HepG2 (cell line): ENCODE data around the gene ZNF248. TPM values are rescaled to one million over a fixed set of nuclear protein-coding genes. Genes with fewer than 3 reads are reported as not detected.

Experiments used
- BCL6 ChIP-seq: IDR thresholded peaks from 2 replicates; pipeline ENCODE4 v1.6.1; 2016; ENCODE audit warnings: missing genetic modification reagents, missing compliant biosample characterization
- CEBPB ChIP-seq: IDR thresholded peaks from 2 replicates; pipeline ENCODE4 v1.6.1; 2011; ENCODE audit warnings: low read depth, low read length, improper control_type of control experiment, borderline replicate concordance
- CEBPG ChIP-seq: IDR thresholded peaks from 2 replicates; pipeline ENCODE4 v1.6.1; 2016
- DNMT1 ChIP-seq: sonication (generic); formaldehyde crosslinking; IDR thresholded peaks from 2 replicates; pipeline ENCODE4 v1.5.1; 2020; ENCODE audit warnings: mild to moderate bottlenecking, missing genetic modification reagents
- ETV5 ChIP-seq: IDR thresholded peaks from 2 replicates; pipeline ENCODE4 v1.6.1; 2018; ENCODE audit warnings: missing biosample characterization, missing genetic modification reagents, inconsistent platforms, borderline replicate concordance
- GATA4 ChIP-seq: sonication (generic); IDR thresholded peaks from 2 replicates; pipeline ENCODE4 v1.6.1; 2016; ENCODE audit warnings: antibody characterized with exemption, low read depth, borderline replicate concordance
- GATAD2A ChIP-seq: IDR thresholded peaks from 2 replicates; pipeline ENCODE4 v1.6.1; 2016
- PATZ1 ChIP-seq: sonication (generic); formaldehyde crosslinking; IDR thresholded peaks from 2 replicates; pipeline ENCODE4 v1.4.0; 2020; ENCODE audit warnings: missing genetic modification reagents
- RCOR2 ChIP-seq: IDR thresholded peaks from 2 replicates; pipeline ENCODE4 v1.6.1; 2016; ENCODE audit warnings: missing biosample characterization, missing genetic modification reagents
- SOX13 ChIP-seq, 3 experiments: fragments of 450-650 bp in 1 of 3; sonication (generic) in 1 of 3; formaldehyde crosslinking in 1 of 3; IDR thresholded peaks in 2 of 3; conservative IDR thresholded peaks in 1 of 3; 2 replicates each; pipeline versions ENCODE4 v1.5.0 to v1.6.1; 2016 to 2020; ENCODE audit warnings: antibody characterized with exemption in 1 of 3, mild to moderate bottlenecking in 1 of 3, missing compliant biosample characterization in 1 of 3, missing genetic modification reagents in 1 of 3, moderate library complexity in 1 of 3
- SOX5 ChIP-seq: IDR thresholded peaks from 2 replicates; pipeline ENCODE4 v1.6.1; 2016; ENCODE audit warnings: borderline replicate concordance
- SOX6 ChIP-seq, 2 experiments: fragments of 450-650 bp in 1 of 2; sonication (generic) in 1 of 2; formaldehyde crosslinking in 1 of 2; IDR thresholded peaks; 2 replicates each; pipeline versions ENCODE4 v1.4.0 to v1.6.1; 2017 to 2020; ENCODE audit warnings: antibody characterized with exemption in 1 of 2, mild to moderate bottlenecking in 1 of 2, missing genetic modification reagents in 1 of 2
- ZBTB26 ChIP-seq: IDR thresholded peaks from 2 replicates; pipeline ENCODE4 v1.6.1; 2016; ENCODE audit warnings: missing compliant biosample characterization, missing genetic modification reagents, borderline replicate concordance
- ZBTB40 ChIP-seq, 2 experiments: fragments of 450-650 bp in 1 of 2; sonication (generic) in 1 of 2; formaldehyde crosslinking in 1 of 2; IDR thresholded peaks; 2 replicates each; pipeline versions ENCODE4 v1.6.1 to v1.8.0; 2016 to 2022; ENCODE audit warnings: antibody characterized with exemption in 1 of 2, mild to moderate bottlenecking in 1 of 2, missing genetic modification reagents in 1 of 2
- ZBTB7B ChIP-seq: sonication (generic); formaldehyde crosslinking; IDR thresholded peaks from 2 replicates; pipeline ENCODE4 v1.4.0; 2020; ENCODE audit warnings: missing genetic modification reagents
- ZNF12 ChIP-seq: sonication (generic); formaldehyde crosslinking; IDR thresholded peaks from 2 replicates; pipeline ENCODE4 v1.5.0; 2020; ENCODE audit warnings: missing genetic modification reagents
- ZNF331 ChIP-seq: sonication (generic); formaldehyde crosslinking; IDR thresholded peaks from 2 replicates; pipeline ENCODE4 v1.4.0; 2020; ENCODE audit warnings: missing genetic modification reagents
- ZNF644 ChIP-seq: IDR thresholded peaks from 2 replicates; pipeline ENCODE4 v1.6.1; 2016; ENCODE audit warnings: low read depth
- polyA plus RNA-seq, 8 experiments: library from polyadenylated mRNA; depleted of rRNA in 3 of 8; stranded (reverse) in 7 of 8; unstranded in 1 of 8; fragments of >200 nt; fragmentation: Illumina TruSeq in 4 of 8; extraction: Trizol in 4 of 8; gene quantifications; 2 replicates each; pipeline versions ENCODE4 v1.2.1 to v1.2.3, GENCODE V29; 2011 to 2016; ENCODE audit warnings: low read depth in 4 of 8, missing spikeins in 1 of 8, mixed read lengths in 1 of 8; ENCODE audit not compliant: insufficient read depth in 1 of 8
- total RNA-seq, 5 experiments: library from RNA; depleted of rRNA; stranded (reverse); fragments of >200 nt; fragmentation: Illumina TruSeq; extraction: Trizol; gene quantifications; 2 replicates each; pipeline ENCODE4 v1.2.3, GENCODE V29; 2016; ENCODE audit warnings: low read depth in 1 of 5

Gene ZNF248
- total and polyA plus RNA-seq, 2 of the 13 experiments (the other 11 are each of a cell fraction or from before 2014, with no cell fraction given) = 12.8 to 13.3 TPM

- TF ChIP-seq RCOR2 (CRISPR knock-in tag) (0 out of 2 replicates have a peak, but pooled peaks have one; percentile 17), ETV5 (CRISPR knock-in tag) (no peak), PATZ1 (CRISPR knock-in tag) (peak; percentile 43; the same call in 1 of the 2 replicates), DNMT1 (CRISPR knock-in tag) (no peak), BCL6 (CRISPR knock-in tag) (peak; percentile 45; the same call in 1 of the 2 replicates), ZNF644 (CRISPR knock-in tag) (peak; percentile 88), CEBPB (peak; percentile 79), CEBPG (CRISPR knock-in tag) (peak; percentile 90), SOX6 (IDR thresholded peaks at IDR 0.05) (no peak), SOX6 (CRISPR knock-in tag; IDR thresholded peaks at IDR 0.05) (peak; percentile 62; the same call in 1 of the 2 replicates), GATA4 (0 out of 2 replicates have a peak, but pooled peaks have one; percentile 24), GATAD2A (peak; percentile 53), ZBTB40 (IDR thresholded peaks at IDR 0.05) (no peak), ZBTB40 (CRISPR knock-in tag; IDR thresholded peaks at IDR 0.05) (no peak), SOX5 (CRISPR knock-in tag) (peak; percentile 50; the same call in 1 of the 2 replicates), SOX13 (IDR thresholded peaks at IDR 0.05) (peak; percentile 41; the same call in 1 of the 2 replicates), SOX13 (CRISPR knock-in tag; conservative IDR thresholded peaks at IDR 0.05 in 1 of 2, IDR thresholded peaks at IDR 0.05 in 1 of 2) (peak in 1 of 2 experiments; percentile 71; a peak in 2 of 4 replicates), ZNF12 (0 out of 2 replicates have a peak, but pooled peaks have one; percentile 29), ZBTB7B (peak; percentile 31; the same call in 1 of the 2 replicates), ZBTB26 (peak; percentile 75), ZNF331 (CRISPR knock-in tag) (peak; percentile 48; the same call in 1 of the 2 replicates)
These were observed 45.1 kb downstream of the ZNF248 start (continued) for GRCh38 chr10:37812290-37812689.
